Trophoblast cell (in vitro differentiated cells and primary cell): ENCODE measurements around the gene TTC21B.

Experiments used
- DNase-seq, 2 donors: peaks; one replicate each; pipeline ENCODE4 v3.0.0-alpha.2; 2016
- H2AFZ ChIP-seq: 2 replicates; pipeline ENCODE4 v1.6.1; 2013; ENCODE audit warnings: low read length, moderate library complexity, mild to moderate bottlenecking; ENCODE audit not compliant: insufficient read depth, poor library complexity
- H2AK5ac ChIP-seq: 2 replicates; pipeline ENCODE4 v1.6.1; 2013; ENCODE audit warnings: mild to moderate bottlenecking, low read length
- H2BK120ac ChIP-seq: 2 replicates; pipeline ENCODE4 v1.6.1; 2013; ENCODE audit warnings: low read length, mild to moderate bottlenecking, moderate library complexity; ENCODE audit not compliant: insufficient read depth, poor library complexity
- H2BK12ac ChIP-seq: 2 replicates; pipeline ENCODE4 v1.6.1; 2013; ENCODE audit warnings: mild to moderate bottlenecking, low read length, moderate library complexity
- H2BK5ac ChIP-seq: 2 replicates; pipeline ENCODE4 v1.6.1; 2013; ENCODE audit warnings: low read length, low read depth, moderate library complexity, mild to moderate bottlenecking; ENCODE audit not compliant: poor library complexity
- H3K14ac ChIP-seq: 2 replicates; pipeline ENCODE4 v1.6.1; 2013; ENCODE audit warnings: mild to moderate bottlenecking, low read length
- H3K18ac ChIP-seq: 2 replicates; pipeline ENCODE4 v1.6.1; 2013; ENCODE audit warnings: mild to moderate bottlenecking, low read length
- H3K23ac ChIP-seq: 2 replicates; pipeline ENCODE4 v1.6.1; 2013; ENCODE audit warnings: low read length
- H3K27ac ChIP-seq: 2 replicates; pipeline ENCODE4 v1.5.1; 2013; ENCODE audit warnings: low read depth, mild to moderate bottlenecking, inconsistent platforms, low read length, moderate library complexity
- H3K27me3 ChIP-seq: 2 replicates; pipeline ENCODE4 v1.6.1; 2013; ENCODE audit warnings: inconsistent platforms, mild to moderate bottlenecking, low read length, moderate library complexity; ENCODE audit not compliant: insufficient read depth
- H3K36me3 ChIP-seq, 2 experiments: 1 replicate in 1 of 2; 2 replicates in 1 of 2; pipeline ENCODE4 v1.6.1; 2013; ENCODE audit warnings: low read length in 2 of 2, mild to moderate bottlenecking in 2 of 2, moderate library complexity in 1 of 2; ENCODE audit not compliant: insufficient read depth in 2 of 2, control insufficient read depth in 1 of 2
- H3K4ac ChIP-seq: 2 replicates; pipeline ENCODE4 v1.6.1; 2013; ENCODE audit warnings: low read depth, mild to moderate bottlenecking, low read length, moderate library complexity
- H3K4me1 ChIP-seq, 2 experiments: 1 replicate in 1 of 2; 2 replicates in 1 of 2; pipeline ENCODE4 v1.6.1; 2013; ENCODE audit warnings: low read length in 2 of 2, mild to moderate bottlenecking in 2 of 2, moderate library complexity in 1 of 2; ENCODE audit not compliant: insufficient read depth in 2 of 2, control insufficient read depth in 1 of 2
- H3K4me2 ChIP-seq: 2 replicates; pipeline ENCODE4 v1.6.1; 2013; ENCODE audit warnings: inconsistent platforms, mild to moderate bottlenecking, low read length, moderate library complexity
- H3K4me3 ChIP-seq: 2 replicates; pipeline ENCODE4 v1.5.1; 2013; ENCODE audit warnings: mild to moderate bottlenecking, low read depth, low read length, inconsistent platforms
- H3K79me1 ChIP-seq: one replicate; pipeline ENCODE4 v1.6.1; 2013; ENCODE audit warnings: low read length
- H3K79me2 ChIP-seq: 2 replicates; pipeline ENCODE4 v1.6.1; 2013; ENCODE audit warnings: low read length, mild to moderate bottlenecking; ENCODE audit not compliant: control insufficient read depth, insufficient read depth, poor library complexity
- H3K9ac ChIP-seq: 2 replicates; pipeline ENCODE4 v1.6.1; 2013; ENCODE audit warnings: mild to moderate bottlenecking, low read length
- H3K9me3 ChIP-seq: 2 replicates; pipeline ENCODE4 v1.6.1; 2013; ENCODE audit warnings: low read depth, mild to moderate bottlenecking, control low read depth, inconsistent platforms, low read length; ENCODE audit not compliant: insufficient read depth
- H4K12ac ChIP-seq: 2 replicates; pipeline ENCODE4 v1.6.1; 2013; ENCODE audit warnings: low read depth, mild to moderate bottlenecking, low read length, moderate library complexity
- H4K8ac ChIP-seq: 2 replicates; pipeline ENCODE4 v1.6.1; 2013; ENCODE audit warnings: low read depth, mild to moderate bottlenecking, low read length, moderate library complexity
- H4K91ac ChIP-seq: one replicate; pipeline ENCODE4 v1.6.1; 2013; ENCODE audit warnings: low read depth, mild to moderate bottlenecking, low read length, moderate library complexity
- WGBS: extraction: QIAGEN DNeasy Blood & Tissue Kit; methylation state at CpG from one replicate; pipeline ENCODE4 v1.1.7; 2013; ENCODE audit warnings: missing lambda C conversion rate; ENCODE audit not compliant: insufficient read length, insufficient coverage; ENCODE audit errors: extremely low coverage; 5-methylcytosine and 5-hydroxymethylcytosine counted together

Gene TTC21B

GRCh38 chr2:165905269-165905668, 48.3 kb downstream of the TTC21B start:
- Histone ChIP-seq H3K9ac (no peak overlapping the region), H2BK5ac (no peak overlapping the region), H3K9me3 (no peaks in the 10 kb centered on the region), H4K12ac (no peak overlapping the region), H3K4ac (no peak overlapping the region), H3K27me3 (no peaks in the 10 kb centered on the region), H3K4me3 (no peak overlapping the region), H3K27ac (no peak overlapping the region), H4K91ac (no peak overlapping the region), H3K36me3 (peaks cover 0 to 2% of the 10 kb centered on the region in 2 experiments), H3K4me2 (no peak overlapping the region), H3K79me1 (no peaks in the 10 kb centered on the region), H3K23ac (no peak overlapping the region), H2AFZ (no peak overlapping the region), H2BK120ac (no peak overlapping the region), H3K79me2 (no peaks in the 10 kb centered on the region), H4K8ac (no peak overlapping the region), H2AK5ac (no peak overlapping the region), H3K4me1 (peaks cover 0 to 2% of the 10 kb centered on the region in 2 experiments), H3K14ac (no peak overlapping the region), H3K18ac (no peak overlapping the region), H2BK12ac (no peak overlapping the region)
- no peak for DNase-seq
- WGBS = no CpG with 5 or more reads among the region's 1 CpG

DNA sequence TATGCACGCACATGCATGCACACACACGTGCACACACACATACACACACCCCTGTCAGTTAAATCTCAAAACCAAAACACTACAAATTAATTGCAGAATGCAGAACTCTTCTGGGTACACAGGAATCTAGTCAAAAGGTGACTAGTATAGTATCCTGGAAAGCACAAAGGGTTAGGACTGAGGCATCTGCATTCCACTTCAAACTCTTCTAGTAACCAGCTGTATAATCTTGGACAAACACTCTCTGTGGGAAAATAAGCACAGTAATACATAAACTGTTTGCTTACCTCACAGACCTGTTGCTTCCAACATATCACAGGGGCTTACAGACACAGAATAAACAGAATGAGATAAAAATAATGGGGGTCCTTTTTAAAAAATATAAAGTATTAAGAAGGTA, 49.1 kb downstream of the TTC21B start:
- no peak overlapping the region for H3K27ac ChIP-seq
- peaks cover 0 to 4% of the 10 kb centered on the region in 2 experiments for H3K36me3 ChIP-seq
- H2BK5ac ChIP-seq = no peak overlapping the region
- no peak overlapping the region for H4K8ac ChIP-seq
- H3K4me2 ChIP-seq = no peak overlapping the region
- no peaks in the 10 kb centered on the region for H3K79me1 ChIP-seq
- H3K4me3 ChIP-seq = no peak overlapping the region
- H3K4me1 ChIP-seq = peaks cover 0 to 4% of the 10 kb centered on the region in 2 experiments
- H3K4ac ChIP-seq = no peak overlapping the region
- no peak overlapping the region for H3K9ac ChIP-seq
- no peak overlapping the region for H4K12ac ChIP-seq
- no peaks in the 10 kb centered on the region for H3K27me3 ChIP-seq
- no CpG with 5 or more reads among the region's 2 CpGs for WGBS
- DNase-seq = no peak
- no peaks in the 10 kb centered on the region for H3K79me2 ChIP-seq
- H3K23ac ChIP-seq = no peak overlapping the region
- no peaks in the 10 kb centered on the region for H3K9me3 ChIP-seq
- no peak overlapping the region for H3K14ac ChIP-seq
- H2AFZ ChIP-seq = no peak overlapping the region
- no peak overlapping the region for H2AK5ac ChIP-seq
- H2BK120ac ChIP-seq = no peak overlapping the region
- no peak overlapping the region for H2BK12ac ChIP-seq
- H3K18ac ChIP-seq = no peak overlapping the region
- no peak overlapping the region for H4K91ac ChIP-seq

DNA sequence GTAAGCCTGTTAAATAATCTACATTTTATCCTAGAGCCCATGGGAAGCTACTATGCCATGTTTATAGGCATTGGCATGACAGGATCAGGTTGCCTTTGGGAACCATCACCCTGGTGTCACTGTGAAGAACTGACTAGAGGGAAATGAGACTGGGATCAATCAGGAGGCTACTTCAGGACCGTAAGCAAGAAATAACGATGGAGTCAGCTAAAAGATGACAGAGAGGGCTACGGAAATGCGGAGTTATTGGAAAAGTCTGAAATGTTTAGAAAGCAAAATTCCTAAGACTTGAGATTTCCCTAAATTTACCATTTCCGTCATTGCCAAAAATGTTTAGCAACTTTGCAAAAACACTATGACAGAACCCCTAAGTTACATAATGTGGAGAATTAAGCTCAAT, 50.2 kb downstream of the TTC21B start:
- H4K91ac ChIP-seq = no peak overlapping the region
- H3K4me2 ChIP-seq = no peak overlapping the region
- H2AK5ac ChIP-seq = no peak overlapping the region
- no peaks in the 10 kb centered on the region for H3K79me2 ChIP-seq
- no peak overlapping the region for H3K4me3 ChIP-seq
- no peak overlapping the region for H2AFZ ChIP-seq
- no peak overlapping the region for H4K8ac ChIP-seq
- H3K9me3 ChIP-seq = no peaks in the 10 kb centered on the region
- DNase-seq = no peak
- peaks cover 0 to 4% of the 10 kb centered on the region in 2 experiments for H3K4me1 ChIP-seq
- no peak overlapping the region for H4K12ac ChIP-seq
- H2BK5ac ChIP-seq = no peak overlapping the region
- no peak overlapping the region for H3K14ac ChIP-seq
- WGBS = no CpG with 5 or more reads among the region's 5 CpGs
- no peak overlapping the region for H2BK12ac ChIP-seq
- H2BK120ac ChIP-seq = no peak overlapping the region
- no peaks in the 10 kb centered on the region for H3K27me3 ChIP-seq
- no peak overlapping the region for H3K9ac ChIP-seq
- H3K23ac ChIP-seq = no peak overlapping the region
- H3K27ac ChIP-seq = no peak overlapping the region
- no peak overlapping the region for H3K4ac ChIP-seq
- no peaks in the 10 kb centered on the region for H3K79me1 ChIP-seq
- peaks cover 0 to 4% of the 10 kb centered on the region in 2 experiments for H3K36me3 ChIP-seq
- no peak overlapping the region for H3K18ac ChIP-seq

DNA sequence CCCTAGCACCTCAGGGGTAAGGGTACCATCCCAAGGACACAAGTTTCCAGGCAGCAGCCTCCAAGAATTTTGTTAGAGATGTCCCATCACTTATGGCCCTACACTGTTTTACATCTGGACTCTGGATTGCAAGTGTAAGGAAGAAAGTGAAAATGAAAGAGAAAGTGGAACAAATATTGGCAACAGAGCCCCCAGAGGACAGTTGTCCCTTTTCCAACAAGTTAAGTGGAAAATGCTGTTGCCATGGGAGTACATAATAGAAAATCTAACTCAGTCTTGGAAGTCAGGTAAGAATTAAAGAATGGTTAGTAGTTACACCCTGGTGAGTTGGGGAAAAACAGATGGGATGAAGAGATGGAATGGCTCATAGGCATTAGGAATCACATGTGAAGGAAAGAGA, 50.6 kb downstream of the TTC21B start:
- Histone ChIP-seq H3K79me1 (peaks cover 3% of the 10 kb centered on the region), H3K4me3 (no peak overlapping the region), H3K9ac (no peak overlapping the region), H4K8ac (no peak overlapping the region), H3K27ac (no peak overlapping the region), H3K23ac (no peak overlapping the region), H3K18ac (no peak overlapping the region), H3K4me2 (no peak overlapping the region), H2AK5ac (no peak overlapping the region), H2BK12ac (no peak overlapping the region), H2AFZ (no peak overlapping the region), H3K27me3 (no peaks in the 10 kb centered on the region), H3K79me2 (peaks cover 2% of the 10 kb centered on the region), H3K4me1 (peaks cover 2 to 7% of the 10 kb centered on the region in 2 experiments), H3K4ac (no peak overlapping the region), H3K36me3 (peaks cover 0 to 4% of the 10 kb centered on the region in 2 experiments), H4K91ac (no peak overlapping the region), H4K12ac (no peak overlapping the region), H2BK5ac (no peak overlapping the region), H3K9me3 (no peaks in the 10 kb centered on the region), H2BK120ac (no peak overlapping the region), H3K14ac (no peak overlapping the region)
- DNase-seq = no peak
